PC-9 (cell line): ENCODE results near the gene IL3RA. TPM values are rescaled to one million over a fixed set of nuclear protein-coding genes. Genes with fewer than 3 reads are reported as not detected.

Experiments
- BruUV-seq: library from RNA; stranded (reverse); fragments of 400-500 nt; replicated peaks from 2 replicates; lab custom pipeline; 2021; lab: Mats Ljungman, UMichigan
- CTCF ChIA-PET: fragments of 300-600 bp; sonication (Branson Sonifier 250); formaldehyde crosslinking; loops from one replicate; lab custom pipeline; 2022; ENCODE audit warnings: antibody characterized with exemption; lab: Charles Lee
- POLR2A ChIA-PET: fragments of 300-600 bp; sonication (Branson Sonifier 250); formaldehyde crosslinking; loops from one replicate; lab custom pipeline; 2022; ENCODE audit warnings: antibody characterized with exemption; ENCODE audit not compliant: unreplicated experiment; lab: Charles Lee
- DNase-seq, 2 experiments: peaks; one replicate each; pipeline versions ENCODE4 v3.0.0 to v3.0.0-alpha.2; 2015 to 2022; ENCODE audit warnings: mixed read lengths in 1 of 2
- H2AFZ ChIP-seq: fragments of 200-600 bp; sonication (generic); 2 replicates; pipeline ENCODE4 v1.8.1; 2017; ENCODE audit warnings: antibody characterized with exemption
- H3F3A ChIP-seq: fragments of 200-600 bp; sonication (generic); 2 replicates; pipeline ENCODE4 v1.8.1; 2017; ENCODE audit warnings: antibody characterized with exemption, mild to moderate bottlenecking, low read depth; ENCODE audit not compliant: insufficient read depth
- H3K27ac ChIP-seq: fragments of 200-600 bp; sonication (generic); 2 replicates; pipeline ENCODE4 v1.6.1; 2016; ENCODE audit warnings: mixed run types
- H3K27me3 ChIP-seq: fragments of 200-600 bp; sonication (generic); 2 replicates; pipeline ENCODE4 v1.6.1; 2016; ENCODE audit warnings: low read depth, mixed run types; ENCODE audit not compliant: insufficient read depth
- H3K36me3 ChIP-seq: fragments of 200-600 bp; sonication (generic); 2 replicates; pipeline ENCODE4 v1.6.1; 2016; ENCODE audit warnings: low read depth, mixed run types
- H3K4me1 ChIP-seq: fragments of 200-600 bp; sonication (generic); replicated peaks from 2 replicates; pipeline ENCODE4 v1.6.1; 2016; ENCODE audit warnings: mixed run types; ENCODE audit not compliant: insufficient read depth
- H3K4me2 ChIP-seq: fragments of 200-600 bp; sonication (generic); 2 replicates; pipeline ENCODE4 v1.6.1; 2017; ENCODE audit warnings: mixed run types
- H3K4me3 ChIP-seq: fragments of 200-600 bp; sonication (generic); 2 replicates; pipeline ENCODE4 v1.6.1; 2016; ENCODE audit warnings: mixed run types
- H3K79me2 ChIP-seq: fragments of 200-600 bp; sonication (generic); 2 replicates; pipeline ENCODE4 v1.6.1; 2017; ENCODE audit warnings: low read depth, mixed run types
- H3K9me2 ChIP-seq: fragments of 200-600 bp; sonication (generic); 2 replicates; pipeline ENCODE4 v1.8.1; 2017; ENCODE audit warnings: mild to moderate bottlenecking; ENCODE audit not compliant: insufficient read depth
- H3K9me3 ChIP-seq: fragments of 200-600 bp; sonication (generic); 2 replicates; pipeline ENCODE4 v1.8.1; 2016; ENCODE audit warnings: low read depth; ENCODE audit not compliant: insufficient read depth
- H4K20me1 ChIP-seq: fragments of 200-600 bp; sonication (generic); 2 replicates; pipeline ENCODE4 v1.8.1; 2017; ENCODE audit not compliant: insufficient read depth
- CTCF ChIP-seq: fragments of 200-600 bp; sonication (generic); conservative IDR thresholded peaks from 2 replicates; pipeline ENCODE4 v1.6.1; 2017; ENCODE audit warnings: mixed run types, antibody characterized with exemption, mild to moderate bottlenecking, moderate library complexity
- EZH2 ChIP-seq: fragments of 200-600 bp; sonication (generic); IDR thresholded peaks from 2 replicates; pipeline ENCODE4 v1.8.0; 2017; ENCODE audit warnings: antibody characterized with exemption, low read depth
- intact Hi-C: fragments of 100-400 bp; cut with micrococcal nuclease; formaldehyde crosslinking; loops from one replicate; pipeline ENCODE4 v1.10.0; 2022; ENCODE audit not compliant: unreplicated experiment
- total RNA-seq: library from RNA; stranded (reverse); gene quantifications from 2 replicates; pipeline ENCODE4 v1.2.3, GENCODE V29; 2021

The IL3RA gene
- total RNA-seq, 1 experiment from 2014 or later, result not detected

- no peaks in the 10 kb centered on the region for H3K9me3 ChIP-seq
- no peaks in the 10 kb centered on the region for H4K20me1 ChIP-seq
- no peaks in the 10 kb centered on the region for H3K4me1 ChIP-seq
- H3K27me3 ChIP-seq, result no peaks in the 10 kb centered on the region
- H3F3A ChIP-seq, result no peaks in the 10 kb centered on the region
- BruUV-seq, result no TSS peak
- TF ChIP-seq CTCF (no peak), EZH2 (no peak)
- H3K79me2 ChIP-seq, result no peaks in the 10 kb centered on the region
- H3K36me3 ChIP-seq, result no peaks in the 10 kb centered on the region
- intact Hi-C loops, result no loop called here
- H3K4me2 ChIP-seq, result no peak overlapping the region
- H3K27ac ChIP-seq, result no peak overlapping the region
- POLR2A ChIA-PET, result no interaction called here
- no peak overlapping the region for H2AFZ ChIP-seq
- CTCF ChIA-PET, result no interaction called here
- no peak for DNase-seq
- H3K9me2 ChIP-seq, result no peaks in the 10 kb centered on the region
- H3K4me3 ChIP-seq, result no peak overlapping the region
Observed at GRCh38 chrX:1316527-1316926, 20.1 kb upstream of the IL3RA start.

- no peak for DNase-seq
- no peak overlapping the region for H3K4me2 ChIP-seq
- no peaks in the 10 kb centered on the region for H4K20me1 ChIP-seq
- no peaks in the 10 kb centered on the region for H3K36me3 ChIP-seq
- no peak overlapping the region for H2AFZ ChIP-seq
- H3K4me1 ChIP-seq, result no peaks in the 10 kb centered on the region
- TF ChIP-seq EZH2 (no peak), CTCF (no peak)
- H3K27me3 ChIP-seq, result no peaks in the 10 kb centered on the region
- no peaks in the 10 kb centered on the region for H3K9me3 ChIP-seq
- no TSS peak for BruUV-seq
- no peaks in the 10 kb centered on the region; the same call in 1 of the 2 replicates for H3F3A ChIP-seq
- H3K27ac ChIP-seq, result no peak overlapping the region
- ChIA-PET CTCF (no interaction called here), POLR2A (no interaction called here)
- intact Hi-C loops, result loop anchor here (5.0 kb wide), 1 partner anchor 74 kb away; no protein-coding TSS in a partner anchor
- H3K4me3 ChIP-seq, result no peak overlapping the region
- H3K79me2 ChIP-seq, result no peaks in the 10 kb centered on the region
- H3K9me2 ChIP-seq, result no peaks in the 10 kb centered on the region
Observed at GRCh38 chrX:1321674-1322073, 14.9 kb upstream of the IL3RA start.

- ChIA-PET POLR2A (no interaction called here), CTCF (no interaction called here)
- no peaks in the 10 kb centered on the region for H4K20me1 ChIP-seq
- no peak overlapping the region for H3K4me3 ChIP-seq
- H3K9me3 ChIP-seq, result no peaks in the 10 kb centered on the region
- no peak overlapping the region for H3K4me2 ChIP-seq
- BruUV-seq, result no TSS peak
- no peak overlapping the region for H3K27ac ChIP-seq
- H3K9me2 ChIP-seq, result no peaks in the 10 kb centered on the region
- H3K4me1 ChIP-seq, result no peaks in the 10 kb centered on the region
- no peaks in the 10 kb centered on the region; the same call in 1 of the 2 replicates for H3F3A ChIP-seq
- no peaks in the 10 kb centered on the region for H3K79me2 ChIP-seq
- TF ChIP-seq EZH2 (no peak), CTCF (no peak)
- DNase-seq, result no peak
- intact Hi-C loops, result loop anchor here (5.0 kb wide), 1 partner anchor 75 kb away; no protein-coding TSS in a partner anchor
- no peaks in the 10 kb centered on the region for H3K36me3 ChIP-seq
- H2AFZ ChIP-seq, result no peak overlapping the region
- H3K27me3 ChIP-seq, result no peaks in the 10 kb centered on the region
Observed at GRCh38 chrX:1322393-1322792, 14.2 kb upstream of the IL3RA start.
